ENCODE measurements around the gene MFAP3.
"Not testable (repeated sequence)": the region's sequence is repeated elsewhere in the genome, so short reads cannot be mapped to it uniquely, and the experiment has no call there.

The MFAP3 gene

GRCh38 chr5:154053468-154053867 is 14.7 kb downstream of the MFAP3 start:
- DNase-seq (ENCODE audit: low read depth in 2 of 2): no peak

GRCh38 chr5:154055201-154055600 is 16.4 kb downstream of the MFAP3 start:
- DNase-seq (ENCODE audit: low read depth in 2 of 2): no peak

GRCh38 chr5:154058055-154059038 is 19.6 kb downstream of the MFAP3 start:
- no peak for DNase-seq (ENCODE audit: low read depth in 2 of 2)

DNA sequence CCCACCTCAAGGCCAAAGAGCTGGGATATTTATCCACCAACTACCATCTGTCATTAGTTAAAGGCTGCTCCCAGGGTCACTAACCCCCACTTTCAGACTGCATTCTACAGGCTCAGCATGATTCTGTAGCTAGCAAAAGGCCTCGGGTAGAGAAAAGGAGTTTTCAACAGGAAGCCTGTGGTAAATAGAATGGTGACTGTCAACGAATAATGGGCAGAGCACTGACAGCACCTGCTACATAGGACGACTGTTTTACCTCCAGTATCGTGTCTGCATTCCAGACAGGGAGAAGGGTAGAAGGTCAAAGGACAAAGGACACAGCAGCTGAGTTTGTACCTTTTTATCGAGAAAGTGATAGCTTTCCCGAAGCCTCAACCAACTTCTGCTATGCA is 20.3 kb downstream of the MFAP3 start:
- DNase-seq (ENCODE audit: low read depth in 2 of 2): no peak

DNA sequence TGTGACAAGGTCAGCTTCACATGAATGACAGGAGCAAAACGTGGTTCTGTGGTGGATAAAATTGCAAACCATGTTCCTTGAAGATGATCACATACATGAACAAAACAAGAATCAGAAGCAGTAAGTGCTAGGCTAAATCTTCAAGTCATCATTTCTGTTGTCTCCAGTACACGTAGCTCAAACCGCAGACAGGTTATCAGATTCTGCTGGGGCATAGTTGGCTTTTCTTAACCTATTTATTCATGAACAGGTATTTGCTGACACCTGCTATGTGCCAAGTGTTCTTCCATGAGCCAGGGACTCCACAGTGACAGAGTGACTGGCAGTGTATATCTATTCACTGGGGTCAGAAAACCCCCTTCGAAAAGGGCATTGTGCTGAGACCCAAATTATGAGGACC is 20.8 kb downstream of the MFAP3 start:
- no peak for DNase-seq (ENCODE audit: low read depth in 2 of 2)

DNA sequence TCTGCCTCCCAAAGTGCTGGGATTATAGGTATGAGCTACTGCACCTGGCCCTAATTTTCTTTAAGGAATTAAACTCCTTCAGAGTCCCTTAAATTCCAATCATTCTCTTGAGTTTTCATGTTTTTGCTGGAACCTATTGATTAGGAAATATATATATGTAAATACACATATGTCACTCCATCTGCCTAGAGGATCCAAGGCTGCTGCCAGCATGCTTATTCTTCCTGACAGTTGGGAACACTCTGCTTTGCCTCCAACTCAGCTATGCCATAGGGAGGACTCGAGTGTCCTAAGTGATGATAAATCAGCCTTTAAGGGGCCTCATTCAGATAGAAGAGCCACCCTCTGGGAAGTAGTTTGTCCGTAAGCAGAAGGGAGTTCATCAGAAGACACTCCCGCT is 21.8 kb downstream of the MFAP3 start:
- DNase-seq (ENCODE audit: low read depth in 2 of 2): no peak

GRCh38 chr5:154063372-154063771 is 24.6 kb downstream of the MFAP3 start:
- DNase-seq (ENCODE audit: low read depth in 2 of 2): no peak

GRCh38 chr5:154065971-154066370 is 27.2 kb downstream of the MFAP3 start:
- no peak for DNase-seq (ENCODE audit: low read depth in 2 of 2)

- not testable (repeated sequence) for DNase-seq (ENCODE audit: low read depth in 2 of 2)
Observed at GRCh38 chr5:154069854-154070253, 31.1 kb downstream of the MFAP3 start.

DNA sequence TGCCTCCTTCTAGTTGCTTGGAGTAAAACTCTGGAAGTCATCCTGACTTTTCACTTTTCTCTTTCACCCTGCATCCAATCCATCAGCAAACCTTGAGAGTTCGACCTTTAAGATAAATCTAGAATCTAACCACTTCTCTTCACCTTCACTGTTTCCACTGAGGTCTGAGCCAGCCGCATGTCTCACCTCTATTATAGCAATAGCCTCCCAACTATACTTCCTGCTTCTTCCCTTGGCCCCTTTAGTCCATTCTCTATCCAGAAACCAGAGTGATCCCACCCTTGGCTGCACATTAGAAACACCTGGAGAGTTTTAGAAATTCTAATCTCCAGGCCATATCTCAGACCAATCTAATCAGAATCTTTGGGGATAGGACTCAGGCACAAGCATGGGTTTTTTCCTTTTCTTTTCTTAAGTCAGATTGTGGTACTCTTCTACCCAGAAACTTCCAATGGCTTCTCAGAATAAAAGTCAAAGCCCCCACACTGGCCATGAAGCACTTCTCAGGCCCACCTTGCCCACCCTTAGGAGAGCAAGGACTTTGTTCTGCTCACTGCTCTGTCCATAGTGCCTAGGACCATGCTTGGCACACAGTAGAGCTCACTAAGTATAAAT is 33.1 kb downstream of the MFAP3 start:
- no peak for DNase-seq (ENCODE audit: low read depth in 2 of 2)

DNA sequence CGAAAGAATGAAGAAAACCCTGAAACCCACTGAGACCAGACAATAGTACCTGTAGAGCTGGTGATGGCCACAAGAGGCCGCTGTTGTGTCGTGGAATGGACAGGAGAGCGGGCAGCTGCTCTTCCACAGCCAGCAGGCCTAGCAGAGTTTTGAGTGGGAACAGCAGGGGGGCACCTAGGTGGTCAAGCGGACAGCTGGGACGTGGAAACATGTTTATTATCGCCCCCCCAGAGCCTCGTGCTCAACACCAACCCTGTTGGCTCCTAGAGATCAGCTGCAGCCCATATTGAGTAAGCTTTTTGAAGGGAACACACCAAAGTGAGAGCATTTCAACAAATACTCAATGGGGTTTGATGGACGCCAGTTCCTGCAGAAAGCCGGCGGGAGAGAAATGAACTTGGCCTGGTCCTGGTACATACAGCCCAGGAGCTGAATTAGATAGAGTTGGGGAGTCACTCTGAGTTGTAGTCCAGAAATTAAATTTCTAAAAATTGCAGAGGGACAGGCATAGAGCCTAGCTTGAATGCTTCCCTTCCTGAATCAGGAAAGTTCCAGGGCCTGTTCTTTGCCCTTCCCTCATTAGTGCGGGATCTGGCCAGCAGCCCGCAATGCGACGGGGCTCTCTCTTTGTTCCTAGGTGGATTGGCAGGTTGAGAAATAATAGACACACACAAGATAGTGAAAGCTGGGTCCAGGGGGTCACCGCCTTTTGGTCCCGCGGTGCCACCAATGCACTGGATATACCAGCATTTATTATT is 33.8 kb downstream of the MFAP3 start:
- DNase-seq (ENCODE audit: low read depth in 2 of 2): peak; percentile 67

DNA sequence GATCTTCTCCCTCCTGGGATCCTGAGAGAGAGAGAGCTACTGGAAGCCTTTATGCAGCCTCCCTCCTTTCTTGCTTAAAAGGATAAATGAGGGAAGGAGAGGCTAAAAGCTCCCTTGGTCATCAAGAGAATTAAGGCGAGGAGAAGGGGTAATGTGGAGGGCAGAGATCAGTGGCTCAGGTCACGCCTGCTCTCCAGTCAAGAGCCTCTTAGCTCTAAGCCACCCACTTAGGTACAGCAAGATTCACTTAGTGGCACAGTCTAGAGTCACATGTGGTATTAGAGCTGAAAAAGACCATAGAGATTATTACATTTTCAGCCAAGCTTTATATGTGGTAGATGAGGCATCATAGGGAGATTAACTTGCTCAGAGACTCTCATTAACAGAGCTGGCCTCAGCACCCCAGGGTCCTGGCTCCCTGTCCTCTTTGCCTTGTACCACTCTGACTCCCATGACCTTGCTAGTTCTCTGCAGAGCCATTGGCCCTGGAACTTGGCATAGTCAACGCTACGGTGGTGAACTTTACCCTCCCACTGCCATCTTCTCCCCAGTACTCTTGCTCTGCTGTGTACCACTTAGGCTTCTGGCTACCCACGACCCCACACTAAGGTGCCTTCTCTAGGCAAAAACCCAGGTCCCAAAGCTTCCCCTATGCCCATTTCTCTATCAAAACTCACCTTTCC is 37.6 kb downstream of the MFAP3 start:
- DNase-seq (ENCODE audit: low read depth in 2 of 2): no peak

DNA sequence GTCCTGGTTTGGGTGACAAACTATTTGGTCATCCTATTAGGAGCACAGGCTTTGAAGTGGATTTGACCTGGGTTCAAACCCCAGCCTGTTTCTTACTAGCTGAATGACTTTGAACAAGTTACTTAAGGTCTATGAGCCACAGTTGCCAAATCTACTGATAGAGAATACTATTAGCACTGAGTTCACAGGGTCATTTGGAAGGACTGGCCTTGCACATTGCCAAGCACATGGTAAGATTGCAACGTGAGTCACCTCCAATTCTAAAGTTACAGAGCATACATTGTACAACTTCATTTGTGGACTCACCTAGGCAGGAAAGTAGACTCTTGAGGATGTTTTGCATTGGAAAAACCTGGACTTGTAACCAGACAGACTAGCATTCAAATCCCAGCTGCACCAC is 38.9 kb downstream of the MFAP3 start:
- DNase-seq (ENCODE audit: low read depth in 2 of 2): no peak

DNA sequence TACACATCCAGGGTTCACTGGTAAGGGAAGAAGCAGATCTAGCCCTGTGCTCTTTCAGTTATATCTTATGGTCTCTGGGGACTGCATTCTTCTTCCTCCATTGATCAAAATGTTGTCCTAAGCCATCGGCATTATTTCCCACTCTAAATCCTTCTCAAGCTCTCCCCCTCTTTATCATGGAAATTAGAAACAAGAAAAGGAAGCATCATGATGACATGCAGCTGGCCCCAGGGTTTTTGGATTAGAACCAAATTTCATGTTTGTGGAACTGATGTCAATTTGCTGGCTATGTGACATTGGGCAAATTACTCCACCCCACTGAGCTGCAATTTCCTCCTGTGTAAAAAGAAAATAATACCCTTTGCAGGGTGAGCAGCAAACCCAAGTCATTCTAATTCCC is 39.5 kb downstream of the MFAP3 start:
- no peak for DNase-seq (ENCODE audit: low read depth in 2 of 2)

DNA sequence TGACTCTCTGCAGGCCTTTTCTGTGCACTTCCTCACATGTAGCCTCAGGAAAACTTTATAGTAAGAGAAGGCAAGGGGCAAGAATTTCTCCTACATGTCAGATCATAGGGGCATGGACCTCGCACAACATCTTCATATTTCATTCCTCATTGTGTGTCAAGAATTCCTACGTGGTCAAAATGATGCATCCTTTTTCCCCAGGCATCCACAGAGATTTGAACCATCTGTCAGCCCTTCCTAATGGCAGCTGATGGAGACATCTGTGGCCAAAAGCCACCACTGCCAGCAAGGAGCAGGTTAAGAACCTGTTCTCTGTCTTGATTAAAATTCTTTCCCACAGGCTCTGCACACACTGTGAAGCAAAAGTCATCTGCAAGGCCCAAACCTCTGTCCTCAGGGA is 42.5 kb downstream of the MFAP3 start:
- DNase-seq (ENCODE audit: low read depth in 2 of 2): no peak

DNA sequence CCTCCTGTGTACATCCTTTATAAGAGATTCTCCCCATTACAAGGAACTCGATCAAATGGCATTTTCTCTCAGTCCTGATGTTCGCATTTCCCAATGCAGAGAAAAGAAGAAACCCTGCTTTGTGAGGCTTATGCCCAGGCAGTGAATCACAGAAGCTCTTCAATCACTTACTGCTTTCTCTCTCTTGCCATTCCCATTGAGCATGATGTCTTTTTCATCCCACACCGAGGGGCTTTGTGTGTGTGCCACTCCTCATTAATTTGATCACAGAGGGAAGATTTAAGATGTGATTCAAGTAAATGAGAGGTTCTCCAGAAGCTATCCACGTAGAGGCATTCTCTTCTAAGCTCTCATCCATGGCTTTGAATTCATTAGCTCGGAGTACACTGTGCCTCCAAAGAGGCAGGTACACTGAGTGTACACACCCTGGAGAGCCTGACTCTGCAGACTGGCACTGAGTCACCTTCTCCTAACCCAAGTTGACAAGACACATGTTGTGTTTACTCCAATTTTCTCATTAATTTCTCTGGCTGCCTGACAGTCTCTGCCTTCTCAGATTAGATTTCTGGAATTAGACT is 45.4 kb downstream of the MFAP3 start:
- no peak for DNase-seq (ENCODE audit: low read depth in 2 of 2)

GRCh38 chr5:154086146-154086545 is 47.4 kb downstream of the MFAP3 start:
- no peak for DNase-seq (ENCODE audit: low read depth in 2 of 2)

DNA sequence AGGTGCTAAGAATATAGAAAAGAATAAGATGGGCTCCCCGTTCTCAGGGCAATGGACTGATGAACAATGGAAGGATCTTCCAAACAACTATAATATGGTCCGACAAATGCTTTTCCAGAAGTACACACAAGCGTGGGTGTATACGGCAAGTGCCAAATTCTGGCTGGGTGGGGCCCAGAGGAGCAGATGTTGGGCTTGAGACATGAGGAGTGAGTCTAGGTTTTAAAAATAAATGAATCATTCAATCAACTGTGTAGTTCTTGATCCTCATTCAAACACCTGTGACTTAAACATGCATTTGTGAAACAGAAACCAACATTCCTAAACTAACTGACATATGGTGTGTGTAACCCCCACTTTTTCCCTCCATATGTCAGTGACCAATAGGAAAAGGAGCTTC is 47.9 kb downstream of the MFAP3 start:
- no peak for DNase-seq (ENCODE audit: low read depth in 2 of 2)

- no peak for DNase-seq (ENCODE audit: low read depth in 2 of 2)
Observed at GRCh38 chr5:154087260-154087659, 48.5 kb downstream of the MFAP3 start.

DNA sequence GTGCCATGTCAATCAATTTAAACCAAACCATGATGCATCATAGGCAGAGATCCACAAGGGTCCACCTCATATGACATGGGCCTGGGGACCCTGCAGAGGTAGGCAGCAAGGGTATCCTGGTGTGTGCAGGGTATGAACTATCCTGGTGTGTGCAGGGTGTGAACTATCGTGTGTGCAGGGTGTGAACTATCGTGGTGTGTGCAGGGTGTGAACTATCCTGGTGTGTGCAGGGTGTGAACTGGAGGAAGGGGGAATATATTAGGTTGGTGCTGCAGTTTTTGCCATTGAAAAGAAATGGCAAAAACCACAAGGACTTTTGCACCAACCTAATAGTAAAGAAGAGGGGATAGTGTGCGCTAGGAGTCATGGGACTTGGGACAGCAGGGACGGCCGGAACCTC is 50.0 kb downstream of the MFAP3 start:
- DNase-seq (ENCODE audit: low read depth in 2 of 2): no peak

- no peak for DNase-seq (ENCODE audit: low read depth in 2 of 2)
Observed at GRCh38 chr5:154090656-154091055, 51.9 kb downstream of the MFAP3 start.
